GM18505 (cell line): Measurements from ENCODE around the gene SMYD1.

Source experiments
- ATAC-seq: cut with Tn5 transposase; IDR thresholded peaks from one replicate; pipeline ENCODE4 v1.9.1; 2021; ENCODE audit not compliant: unreplicated experiment
- POLR2A ChIP-seq: IDR thresholded peaks from 4 replicates; pipeline ENCODE4 v1.6.1; 2011; ENCODE audit warnings: borderline replicate concordance; ENCODE audit not compliant: insufficient read depth, insufficient read length; ENCODE audit errors: extremely low read depth

The SMYD1 gene

DNA sequence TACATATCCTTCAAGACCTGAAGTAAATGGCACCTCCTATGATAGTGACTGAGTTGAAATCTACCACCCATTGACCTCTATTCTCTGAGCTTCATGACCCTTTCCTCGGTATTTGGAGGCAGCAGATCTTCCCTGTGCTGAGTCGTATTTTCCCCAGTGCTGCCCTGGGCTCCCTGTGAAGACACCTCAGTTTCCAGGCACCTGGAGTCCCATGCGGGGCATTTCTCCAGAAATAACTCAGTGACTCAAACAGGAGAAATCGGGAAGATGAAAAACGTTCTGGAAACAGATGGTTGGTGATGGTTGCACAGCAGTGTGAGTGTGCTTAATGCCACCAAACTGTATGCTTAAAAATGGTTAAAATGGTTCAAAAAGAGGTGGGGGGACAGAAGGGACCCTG, 18.0 kb downstream of the SMYD1 start:
- TF ChIP-seq POLR2A = no peak

DNA sequence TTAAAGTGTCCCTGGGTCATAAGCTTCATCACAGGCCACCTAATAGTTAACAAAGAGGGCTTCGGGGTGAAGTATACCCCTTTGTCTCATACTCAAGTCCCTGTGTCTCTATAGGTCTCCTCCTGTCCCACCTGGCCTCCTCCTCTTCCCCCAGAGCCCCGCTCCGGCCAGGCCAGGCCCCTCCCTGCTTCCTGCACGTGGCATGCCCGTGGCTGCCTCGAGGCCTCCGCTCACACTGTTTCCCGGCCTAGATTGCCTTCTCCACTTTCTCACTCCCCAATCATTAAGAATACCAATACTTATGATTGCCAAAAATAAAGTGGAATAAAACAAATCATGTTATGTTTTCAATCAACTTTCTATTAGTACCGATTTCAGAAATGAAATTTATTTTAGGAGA, 18.8 kb downstream of the SMYD1 start:
- no peak for TF ChIP-seq POLR2A
- no peak for ATAC-seq

More for the DNA sequence above, 18.0 kb downstream of the SMYD1 start:
- no peak for ATAC-seq

GRCh38 chr2:88087073-88087472, 19.4 kb downstream of the SMYD1 start:
- ATAC-seq = no peak
- no peak for TF ChIP-seq POLR2A

DNA sequence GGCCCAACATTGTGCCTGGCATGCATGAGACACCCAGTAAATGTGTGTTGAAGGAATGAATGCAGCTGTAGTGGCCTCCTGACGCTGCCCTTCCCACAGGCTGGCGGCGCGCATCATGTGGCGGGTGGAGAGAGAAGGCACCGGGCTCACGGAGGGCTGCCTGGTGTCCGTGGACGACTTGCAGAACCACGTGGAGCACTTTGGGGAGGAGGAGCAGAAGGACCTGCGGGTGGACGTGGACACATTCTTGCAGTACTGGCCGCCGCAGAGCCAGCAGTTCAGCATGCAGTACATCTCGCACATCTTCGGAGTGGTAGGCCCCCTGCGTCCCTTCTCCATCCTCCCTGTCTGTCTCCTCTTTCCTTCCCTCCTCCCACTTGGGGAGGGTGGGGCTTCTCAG, 20.1 kb downstream of the SMYD1 start:
- TF ChIP-seq POLR2A = no peak
- ATAC-seq = no peak

- no peak for TF ChIP-seq POLR2A
- no peak for ATAC-seq
Observed at GRCh38 chr2:88088999-88089398, 21.4 kb downstream of the SMYD1 start.

DNA sequence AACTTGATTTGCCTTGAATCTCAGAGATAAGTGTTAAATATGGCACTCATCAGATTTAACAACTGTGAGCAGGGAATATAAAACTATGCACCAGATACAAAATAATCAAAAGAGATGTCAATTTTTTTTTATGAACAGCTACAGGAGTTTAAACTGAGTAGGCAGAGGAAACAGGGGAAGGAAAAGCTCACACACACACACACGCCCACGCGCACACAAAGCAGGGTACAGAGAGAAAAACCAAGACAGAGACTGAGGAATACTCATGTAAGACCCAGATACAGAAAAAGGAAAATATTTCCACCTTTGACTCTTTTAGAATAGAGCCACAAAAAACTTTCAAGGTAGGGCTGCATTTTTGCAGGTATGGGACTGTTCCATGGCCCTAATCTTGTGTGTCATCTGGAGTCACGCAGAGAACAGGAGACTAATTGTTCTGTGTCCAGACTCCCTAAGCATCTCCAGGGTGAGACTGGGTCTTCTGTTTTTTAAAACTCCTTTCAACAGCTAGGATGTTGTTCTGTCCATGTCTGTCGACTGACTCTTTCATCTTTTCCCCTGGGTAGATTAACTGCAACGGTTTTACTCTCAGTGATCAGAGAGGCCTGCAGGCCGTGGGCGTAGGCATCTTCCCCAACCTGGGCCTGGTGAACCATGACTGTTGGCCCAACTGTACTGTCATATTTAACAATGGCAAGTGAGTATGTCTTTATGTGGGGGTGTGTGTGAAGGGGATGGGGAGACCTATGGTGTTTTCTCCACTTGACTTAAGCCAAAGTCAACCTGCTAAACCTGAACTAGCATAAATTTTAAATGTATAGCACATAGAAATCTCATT, 23.0 kb downstream of the SMYD1 start:
- no peak for ATAC-seq
- TF ChIP-seq POLR2A = no peak

GRCh38 chr2:88091943-88092342, 24.3 kb downstream of the SMYD1 start:
- TF ChIP-seq POLR2A = no peak

GRCh38 chr2:88092773-88093172, 25.1 kb downstream of the SMYD1 start:
- no peak for ATAC-seq
- no peak for TF ChIP-seq POLR2A

More at GRCh38 chr2:88091943-88092342, 24.3 kb downstream of the SMYD1 start:
- no peak for ATAC-seq

- no peak for TF ChIP-seq POLR2A
- ATAC-seq = no peak
Observed at GRCh38 chr2:88095022-88095421, 27.4 kb downstream of the SMYD1 start.

GRCh38 chr2:88096708-88097107, 29.1 kb downstream of the SMYD1 start:
- no peak for ATAC-seq
- no peak for TF ChIP-seq POLR2A

GRCh38 chr2:88097192-88097591, 29.6 kb downstream of the SMYD1 start:
- no peak for ATAC-seq
- TF ChIP-seq POLR2A = no peak

- TF ChIP-seq POLR2A = no peak
- no peak for ATAC-seq
Observed at GRCh38 chr2:88097891-88098557, 30.4 kb downstream of the SMYD1 start.

DNA sequence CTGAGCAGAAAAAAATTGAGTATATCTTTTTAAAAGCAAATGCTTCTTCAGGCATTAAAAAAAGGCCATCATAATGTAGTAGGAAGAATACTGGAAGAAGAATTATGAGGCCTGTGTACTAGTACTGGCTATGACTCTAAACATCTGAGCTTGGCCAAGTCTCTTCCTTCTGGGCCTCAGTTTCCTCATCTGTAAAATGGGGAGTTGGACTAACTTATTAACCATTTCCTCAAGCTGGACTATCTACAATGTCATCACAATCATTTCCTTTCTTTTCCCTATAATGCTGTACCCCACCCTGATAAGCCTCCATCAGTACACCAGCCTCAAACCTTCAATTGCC, 30.9 kb downstream of the SMYD1 start:
- ATAC-seq = no peak
- TF ChIP-seq POLR2A = no peak
